ENCODE measurements around the gene HM13. TPM values are rescaled to one million over a fixed set of nuclear protein-coding genes. Genes with fewer than 3 reads are reported as not detected.

Gene HM13
- total RNA-seq, 2 donors from 2014 or later: 73.2 to 79.4 TPM

- intact Hi-C loops (cut with DNase I): loop anchor here (5.0 kb wide), 1 partner anchor 43 kb away; no protein-coding TSS in a partner anchor
- Histone ChIP-seq H3K27me3 (no peaks in the 10 kb centered on the region), H3K36me3 (replicated peaks in 1 of 2; ENCODE audit: insufficient read depth in 1 of 2, low read depth in 2 of 2) (peaks cover 0 to 4% of the 10 kb centered on the region in 2 donors), H3K4me1 (peaks cover 30% of the 10 kb centered on the region), H3K27ac (peak overlapping the region in 3 of 4 donors; percentile 2 to 94 (median 93)), H3K9me3 (no peaks in the 10 kb centered on the region), H3K4me3 (no peak overlapping the region)
- 33 to 35% methylated on average over 8 to 10 of the region's 10 CpGs for WGBS, 2 donors
- DNase-seq (peak; percentile 45 to 65 (median 57)), ATAC-seq (no peak)
- peak; percentile 44 to 80 (median 69) for TF ChIP-seq CTCF (IDR thresholded peaks at IDR 0.05)
- TF ChIP-seq POLR2A (IDR thresholded peaks at IDR 0.05): no peak
Measured at GRCh38 chr20:31569163-31570020, 55.1 kb downstream of the HM13 start.

- Histone ChIP-seq H3K36me3 (replicated peaks in 1 of 2; ENCODE audit: insufficient read depth in 1 of 2, low read depth in 2 of 2) (peaks cover 0 to 4% of the 10 kb centered on the region in 2 donors), H3K4me3 (no peak overlapping the region), H3K9me3 (no peaks in the 10 kb centered on the region), H3K27me3 (no peaks in the 10 kb centered on the region), H3K27ac (peak overlapping the region in 3 of 4 donors; percentile 2 to 94 (median 93)), H3K4me1 (peaks cover 30% of the 10 kb centered on the region)
- 76 to 93% methylated on average over 2 to 8 of the region's 8 CpGs for WGBS, 2 donors
- ATAC-seq: no peak
- no peak for TF ChIP-seq POLR2A (IDR thresholded peaks at IDR 0.05)
- no peak for DNase-seq
- intact Hi-C loops (cut with DNase I): no loop called here
Measured at GRCh38 chr20:31570021-31570463, 55.8 kb downstream of the HM13 start.

GRCh38 chr20:31570735-31571617 lies 56.7 kb downstream of the HM13 start:
- no peaks in the 10 kb centered on the region for H3K9me3 ChIP-seq
- no peaks in the 10 kb centered on the region for H3K27me3 ChIP-seq
- DNase-seq: peak in 3 of 4 donors; percentile 24 to 41 (median 37)
- ATAC-seq: no peak
- WGBS, 2 donors: 80 to 88% methylated on average over 8 to 17 of the region's 25 CpGs
- no peak for TF ChIP-seq CTCF (IDR thresholded peaks at IDR 0.05)
- no peak for TF ChIP-seq POLR2A (IDR thresholded peaks at IDR 0.05)
- H3K4me1 ChIP-seq: peaks cover 30% of the 10 kb centered on the region
- H3K27ac ChIP-seq: peak overlapping the region in 3 of 4 donors; percentile 18 to 94 (median 93)
- no peak overlapping the region for H3K4me3 ChIP-seq
- intact Hi-C loops (cut with DNase I): no loop called here
- H3K36me3 ChIP-seq (replicated peaks in 1 of 2; ENCODE audit: insufficient read depth in 1 of 2, low read depth in 2 of 2): peaks cover 0 to 4% of the 10 kb centered on the region in 2 donors

GRCh38 chr20:31572042-31572700 lies 57.9 kb downstream of the HM13 start:
- TF ChIP-seq POLR2A (IDR thresholded peaks at IDR 0.05) (no peak), CTCF (IDR thresholded peaks at IDR 0.05) (no peak)
- Histone ChIP-seq H3K4me1 (peaks cover 30% of the 10 kb centered on the region), H3K36me3 (replicated peaks in 1 of 2; ENCODE audit: insufficient read depth in 1 of 2, low read depth in 2 of 2) (peaks cover 0 to 4% of the 10 kb centered on the region in 2 donors), H3K9me3 (no peaks in the 10 kb centered on the region), H3K27me3 (no peaks in the 10 kb centered on the region), H3K4me3 (no peak overlapping the region), H3K27ac (peak overlapping the region; percentile 92 to 96 (median 94))
- intact Hi-C loops (cut with DNase I): no loop called here
- no peak for DNase-seq
- WGBS, 2 donors: 15 to 23% methylated on average over 17 of the region's 17 CpGs
- ATAC-seq: peak; percentile 19
